Kidney (tissue), 14 donors: Measurements from ENCODE around the gene TTC6. TPM values are rescaled to one million over a fixed set of nuclear protein-coding genes. Genes with fewer than 3 reads are reported as not detected.

Experiments
- DNase-seq, 5 donors: peaks; one replicate each; pipeline ENCODE4 v3.0.0-alpha.2; 2013 to 2020
- FAIRE-seq: peaks from 2 replicates; lab custom pipeline; 2012; peaks lifted over from hg19 to GRCh38; lab: Jason Lieb, UNC
- H3K27ac ChIP-seq, 2 donors: one replicate each; pipeline ENCODE4 v1.7.0; 2013; ENCODE audit warnings: low read depth in 2 of 2, low read length in 2 of 2, inconsistent platforms in 1 of 2
- H3K27me3 ChIP-seq: one replicate; pipeline ENCODE4 v1.7.1; 2013; ENCODE audit warnings: low read length, inconsistent platforms; ENCODE audit not compliant: control insufficient read depth, insufficient read depth
- H3K36me3 ChIP-seq, 3 donors: one replicate each; pipeline versions ENCODE4 v1.7.0 to v1.7.1; 2013; ENCODE audit warnings: low read length in 3 of 3, control low read depth in 1 of 3, inconsistent platforms in 1 of 3; ENCODE audit not compliant: insufficient read depth in 3 of 3, control insufficient read depth in 2 of 3
- H3K4me1 ChIP-seq, 3 donors: one replicate each; pipeline versions ENCODE4 v1.7.0 to v1.7.1; 2013; ENCODE audit warnings: low read length in 3 of 3, inconsistent platforms in 1 of 3, low read depth in 1 of 3; ENCODE audit not compliant: control insufficient read depth in 2 of 3, insufficient read depth in 2 of 3
- H3K4me3 ChIP-seq, 3 donors: one replicate each; pipeline versions ENCODE4 v1.7.0 to v1.8.1; 2013; ENCODE audit warnings: low read length in 3 of 3, control low read depth in 1 of 3, inconsistent platforms in 1 of 3
- H3K9ac ChIP-seq, 3 donors: one replicate each; pipeline versions ENCODE4 v1.7.0 to v1.7.1; 2013; ENCODE audit warnings: low read length in 3 of 3, control low read depth in 1 of 3, inconsistent platforms in 1 of 3
- H3K9me3 ChIP-seq, 3 donors: one replicate each; pipeline versions ENCODE4 v1.7.0 to v1.7.1; 2013; ENCODE audit warnings: low read length in 3 of 3, control low read depth in 1 of 3, inconsistent platforms in 1 of 3; ENCODE audit not compliant: control insufficient read depth in 2 of 3, insufficient read depth in 1 of 3
- intact Hi-C: fragments of 100-400 bp; cut with DNase I; formaldehyde crosslinking; loops from one replicate; pipeline ENCODE4 v1.11.1; 2022
- polyA plus RNA-seq: library from polyadenylated mRNA; stranded (reverse); fragments of 350-450 nt; fragmentation: Illumina TruSeq; extraction: RNeasy Lipid Tissue Mini Kit (QIAGEN cat#74804); gene quantifications from one replicate; pipeline ENCODE4 v1.2.3, GENCODE V29; 2014; ENCODE audit warnings: low read depth, low replicate concordance; ENCODE audit not compliant: insufficient read depth
- total RNA-seq: library from RNA; stranded (reverse); fragmentation: NEBNext Ultra II Directional; extraction: Animal tissue kit (Norgen Biotek cat#: 25700); gene quantifications from one replicate; pipeline ENCODE4 v1.2.1, GENCODE V29; 2021
- TF ChIP-seq, protein P1 (sequence below): IDR thresholded peaks from 3 replicates; pipeline ENCODE4 v1.5.1; 2012; ENCODE audit warnings: mild to moderate bottlenecking, moderate library complexity, borderline replicate concordance; ENCODE audit not compliant: insufficient read depth; ENCODE audit errors: extremely low read depth
- donor health status: control.
- donor health status: control.
- donor health status: control.
- donor health status: control.
- donor health status: control.
- donor health status: DM: yes; HTN: yes; CAD: no.
- donor health status: Normal renal cell carcinoma (clear cell type).

TTC6 gene
- total and polyA plus RNA-seq, 2 donors from 2014 or later = not detected

GRCh38 chr14:37603688-37604251, 8.3 kb downstream of the TTC6 start:
- Histone ChIP-seq H3K27ac (no peak overlapping the region), H3K4me1 (peaks cover 0 to 3% (median 0%) of the 10 kb centered on the region in 3 donors), H3K4me3 (no peak overlapping the region), H3K27me3 (peaks cover 73% of the 10 kb centered on the region), H3K36me3 (no peaks in the 10 kb centered on the region), H3K9me3 (no peaks in the 10 kb centered on the region), H3K9ac (no peak overlapping the region)
- FAIRE-seq (no peak), DNase-seq (no peak)
- intact Hi-C loops = no loop called here
- TF ChIP-seq, protein P1, sequence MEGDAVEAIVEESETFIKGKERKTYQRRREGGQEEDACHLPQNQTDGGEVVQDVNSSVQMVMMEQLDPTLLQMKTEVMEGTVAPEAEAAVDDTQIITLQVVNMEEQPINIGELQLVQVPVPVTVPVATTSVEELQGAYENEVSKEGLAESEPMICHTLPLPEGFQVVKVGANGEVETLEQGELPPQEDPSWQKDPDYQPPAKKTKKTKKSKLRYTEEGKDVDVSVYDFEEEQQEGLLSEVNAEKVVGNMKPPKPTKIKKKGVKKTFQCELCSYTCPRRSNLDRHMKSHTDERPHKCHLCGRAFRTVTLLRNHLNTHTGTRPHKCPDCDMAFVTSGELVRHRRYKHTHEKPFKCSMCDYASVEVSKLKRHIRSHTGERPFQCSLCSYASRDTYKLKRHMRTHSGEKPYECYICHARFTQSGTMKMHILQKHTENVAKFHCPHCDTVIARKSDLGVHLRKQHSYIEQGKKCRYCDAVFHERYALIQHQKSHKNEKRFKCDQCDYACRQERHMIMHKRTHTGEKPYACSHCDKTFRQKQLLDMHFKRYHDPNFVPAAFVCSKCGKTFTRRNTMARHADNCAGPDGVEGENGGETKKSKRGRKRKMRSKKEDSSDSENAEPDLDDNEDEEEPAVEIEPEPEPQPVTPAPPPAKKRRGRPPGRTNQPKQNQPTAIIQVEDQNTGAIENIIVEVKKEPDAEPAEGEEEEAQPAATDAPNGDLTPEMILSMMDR = no peak

DNA sequence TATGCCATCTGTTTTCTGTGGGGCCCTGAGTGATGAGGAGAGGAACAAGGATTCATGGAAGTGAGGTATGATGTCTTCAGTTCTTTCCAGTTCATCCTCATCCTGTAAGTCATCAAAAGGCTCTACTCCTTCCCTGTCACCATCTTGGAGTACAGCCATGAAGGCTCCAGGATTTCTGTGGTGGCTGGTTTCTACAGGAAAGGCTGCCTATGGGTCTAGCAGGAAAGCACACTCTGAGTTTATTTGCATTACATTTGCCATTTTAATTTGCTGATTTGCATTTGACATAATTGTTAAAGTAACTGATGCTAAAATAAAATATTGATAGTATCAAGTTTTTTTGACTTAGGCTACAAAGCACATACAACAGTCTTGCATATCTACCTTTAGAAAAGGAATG, 11.2 kb downstream of the TTC6 start:
- no peak for DNase-seq
- TF ChIP-seq, protein P1 = no peak
- H3K4me1 ChIP-seq = no peaks in the 10 kb centered on the region
- H3K27me3 ChIP-seq = peaks cover 63% of the 10 kb centered on the region
- H3K27ac ChIP-seq = no peak overlapping the region
- H3K9ac ChIP-seq = no peak overlapping the region
- no peak for FAIRE-seq
- intact Hi-C loops = no loop called here
- H3K36me3 ChIP-seq = no peaks in the 10 kb centered on the region
- H3K9me3 ChIP-seq = no peaks in the 10 kb centered on the region
- H3K4me3 ChIP-seq = no peak overlapping the region

GRCh38 chr14:37608649-37609048, 13.2 kb downstream of the TTC6 start:
- H3K4me1 ChIP-seq = no peaks in the 10 kb centered on the region
- peaks cover 46% of the 10 kb centered on the region for H3K27me3 ChIP-seq
- no peak overlapping the region for H3K4me3 ChIP-seq
- no peak for FAIRE-seq
- no peak overlapping the region for H3K9ac ChIP-seq
- H3K27ac ChIP-seq = no peak overlapping the region
- peaks cover 0 to 3% (median 2%) of the 10 kb centered on the region in 3 donors for H3K9me3 ChIP-seq
- DNase-seq = no peak
- TF ChIP-seq, protein P1 = no peak
- H3K36me3 ChIP-seq = no peaks in the 10 kb centered on the region
- intact Hi-C loops = no loop called here
